Mesenchymal stem cell (in vitro differentiated cells and primary cell): Measurements from ENCODE around the gene ADD1.

ENCODE experiments used
- DNase-seq: peaks from one replicate; pipeline ENCODE4 v3.0.0-alpha.2; 2013
- H2AFZ ChIP-seq: one replicate; pipeline ENCODE4 v1.6.1; 2013; ENCODE audit warnings: low read depth, mild to moderate bottlenecking, control low read depth, inconsistent platforms, low read length, moderate library complexity
- H2AK5ac ChIP-seq: 2 replicates; pipeline ENCODE4 v1.6.1; 2013; ENCODE audit warnings: low read length, moderate library complexity, mild to moderate bottlenecking, inconsistent platforms; ENCODE audit not compliant: severe bottlenecking
- H2BK120ac ChIP-seq: one replicate; pipeline ENCODE4 v1.6.1; 2013; ENCODE audit warnings: low read depth, mild to moderate bottlenecking, inconsistent platforms, low read length, moderate library complexity
- H2BK12ac ChIP-seq, 2 experiments: one replicate each; pipeline ENCODE4 v1.6.1; 2013; ENCODE audit warnings: inconsistent platforms in 2 of 2, low read length in 2 of 2, mild to moderate bottlenecking in 2 of 2, moderate library complexity in 2 of 2, control low read depth in 1 of 2
- H2BK15ac ChIP-seq: one replicate; pipeline ENCODE4 v1.6.1; 2013; ENCODE audit warnings: mild to moderate bottlenecking, low read depth, inconsistent platforms; ENCODE audit not compliant: poor library complexity, severe bottlenecking
- H2BK5ac ChIP-seq: 2 replicates; pipeline ENCODE4 v1.6.1; 2013; ENCODE audit warnings: low read depth, mild to moderate bottlenecking, low read length, control low read depth, inconsistent platforms; ENCODE audit not compliant: poor library complexity, severe bottlenecking
- H3K14ac ChIP-seq, 2 experiments: one replicate each; pipeline ENCODE4 v1.6.1; 2013; ENCODE audit warnings: inconsistent platforms in 2 of 2, low read length in 2 of 2, control low read depth in 1 of 2, mild to moderate bottlenecking in 1 of 2, moderate library complexity in 1 of 2
- H3K18ac ChIP-seq, 2 experiments: one replicate each; pipeline ENCODE4 v1.6.1; 2013; ENCODE audit warnings: inconsistent platforms in 2 of 2, low read length in 2 of 2, control low read depth in 1 of 2, low read depth in 1 of 2, mild to moderate bottlenecking in 1 of 2
- H3K23ac ChIP-seq, 2 experiments: one replicate each; pipeline ENCODE4 v1.6.1; 2013; ENCODE audit warnings: inconsistent platforms in 2 of 2, low read length in 2 of 2, mild to moderate bottlenecking in 2 of 2, moderate library complexity in 2 of 2, control low read depth in 1 of 2
- H3K27ac ChIP-seq: 2 replicates; pipeline ENCODE4 v1.5.1; 2013; ENCODE audit warnings: mild to moderate bottlenecking, moderate library complexity, low read length, control low read depth, inconsistent platforms; ENCODE audit not compliant: poor library complexity, severe bottlenecking
- H3K27me3 ChIP-seq, 2 experiments: 2 replicates each; pipeline versions ENCODE4 v1.6.1 to v1.7.0; 2013; ENCODE audit warnings: low read length in 2 of 2, mild to moderate bottlenecking in 2 of 2, moderate library complexity in 2 of 2, control low read depth in 1 of 2, inconsistent platforms in 1 of 2; ENCODE audit not compliant: control insufficient read depth in 1 of 2, insufficient read depth in 1 of 2
- H3K36me3 ChIP-seq, 2 experiments: 2 replicates each; pipeline versions ENCODE4 v1.6.1 to v1.7.0; 2013; ENCODE audit warnings: low read length in 2 of 2, control low read depth in 1 of 2, inconsistent platforms in 1 of 2, low read depth in 1 of 2, mild to moderate bottlenecking in 1 of 2; ENCODE audit not compliant: insufficient read depth in 2 of 2, control insufficient read depth in 1 of 2
- H3K4ac ChIP-seq, 2 experiments: one replicate each; pipeline ENCODE4 v1.6.1; 2013; ENCODE audit warnings: inconsistent platforms in 2 of 2, low read length in 2 of 2, mild to moderate bottlenecking in 2 of 2, moderate library complexity in 2 of 2, control low read depth in 1 of 2, low read depth in 1 of 2
- H3K4me1 ChIP-seq: 2 replicates; pipeline ENCODE4 v1.6.1; 2013; ENCODE audit warnings: low read depth, low read length, control low read depth; ENCODE audit not compliant: control insufficient read depth, insufficient read depth
- H3K4me2 ChIP-seq: 2 replicates; pipeline ENCODE4 v1.6.1; 2013; ENCODE audit warnings: low read length, mild to moderate bottlenecking, inconsistent platforms; ENCODE audit not compliant: poor library complexity, severe bottlenecking
- H3K4me3 ChIP-seq, 2 experiments: 2 replicates each; pipeline versions ENCODE4 v1.5.1 to v1.7.0; 2013; ENCODE audit warnings: low read length in 2 of 2, mild to moderate bottlenecking in 2 of 2, control low read depth in 1 of 2, low read depth in 1 of 2; ENCODE audit not compliant: insufficient read depth in 1 of 2
- H3K79me1 ChIP-seq: replicated peaks from 2 replicates; pipeline ENCODE4 v1.6.1; 2013; ENCODE audit warnings: mild to moderate bottlenecking, control low read depth, low read length, inconsistent platforms; ENCODE audit not compliant: poor library complexity, severe bottlenecking
- H3K9ac ChIP-seq: 2 replicates; pipeline ENCODE4 v1.7.0; 2013; ENCODE audit warnings: mild to moderate bottlenecking, low read length, moderate library complexity
- H3K9me3 ChIP-seq: 2 replicates; pipeline ENCODE4 v1.7.0; 2013; ENCODE audit warnings: mild to moderate bottlenecking, low read length; ENCODE audit not compliant: control insufficient read depth
- H4K8ac ChIP-seq: one replicate; pipeline ENCODE4 v1.6.1; 2013; ENCODE audit warnings: inconsistent platforms, mild to moderate bottlenecking, low read length, moderate library complexity
- H4K91ac ChIP-seq: one replicate; pipeline ENCODE4 v1.6.1; 2013; ENCODE audit warnings: mild to moderate bottlenecking, low read length, inconsistent platforms
- WGBS: methylation state at CpG from one replicate; pipeline ENCODE4 v1.1.7; 2013; ENCODE audit warnings: mixed read lengths; 5-methylcytosine and 5-hydroxymethylcytosine counted together

The ADD1 gene

GRCh38 chr4:2795893-2796848, 47.5 kb upstream of the ADD1 start:
- no peak overlapping the region for H2AFZ ChIP-seq
- no peak overlapping the region for H3K4me3 ChIP-seq
- H3K79me1 ChIP-seq: peaks cover 1% of the 10 kb centered on the region
- peak overlapping the region; percentile 56 for H2BK120ac ChIP-seq
- H3K36me3 ChIP-seq: peaks cover 0 to 41% of the 10 kb centered on the region in 2 experiments
- peaks cover 79% of the 10 kb centered on the region for H3K4me1 ChIP-seq
- no peaks in the 10 kb centered on the region for H3K27me3 ChIP-seq
- H3K9me3 ChIP-seq: no peaks in the 10 kb centered on the region
- H4K91ac ChIP-seq: peak overlapping the region; percentile 83
- DNase-seq: peak; percentile 47
- peak overlapping the region; percentile 85 to 97 for H3K18ac ChIP-seq
- H3K23ac ChIP-seq: no peak overlapping the region
- no peak overlapping the region for H3K9ac ChIP-seq
- H2BK15ac ChIP-seq: peak overlapping the region; percentile 17
- peak overlapping the region; percentile 24 for H2BK5ac ChIP-seq
- peak overlapping the region; percentile 63 for H3K27ac ChIP-seq
- peak overlapping the region in 1 of 2 experiments; percentile 38 for H3K14ac ChIP-seq
- H2AK5ac ChIP-seq: peak overlapping the region; percentile 89
- peak overlapping the region; percentile 20 for H3K4me2 ChIP-seq
- peak overlapping the region in 1 of 2 experiments; percentile 79 for H3K4ac ChIP-seq
- H4K8ac ChIP-seq: peak overlapping the region; percentile 35
- H2BK12ac ChIP-seq: peak overlapping the region; percentile 97 to 99
- 90% methylated on average over 27 of the region's 27 CpGs for WGBS

GRCh38 chr4:2796849-2797544, 46.6 kb upstream of the ADD1 start:
- WGBS: 90% methylated on average over 13 of the region's 13 CpGs

GRCh38 chr4:2797545-2798305, 45.9 kb upstream of the ADD1 start:
- Histone ChIP-seq H2BK12ac (peak overlapping the region; percentile 56 to 78), H3K4ac (no peak overlapping the region), H3K4me1 (peaks cover 81% of the 10 kb centered on the region), H2BK15ac (peak overlapping the region; percentile 6), H3K27me3 (no peaks in the 10 kb centered on the region), H2BK5ac (no peak overlapping the region), H2AK5ac (peak overlapping the region; percentile 78), H2AFZ (no peak overlapping the region), H4K8ac (no peak overlapping the region), H3K14ac (no peak overlapping the region), H3K36me3 (peaks cover 0 to 44% of the 10 kb centered on the region in 2 experiments), H3K9ac (no peak overlapping the region), H3K79me1 (peaks cover 3% of the 10 kb centered on the region), H3K9me3 (no peaks in the 10 kb centered on the region), H3K23ac (no peak overlapping the region), H3K4me3 (no peak overlapping the region), H3K18ac (peak overlapping the region; percentile 73 to 85), H3K4me2 (no peak overlapping the region), H3K27ac (no peak overlapping the region), H2BK120ac (no peak overlapping the region), H4K91ac (peak overlapping the region; percentile 81)
- no peak for DNase-seq
- 91% methylated on average over 23 of the region's 23 CpGs for WGBS

More at GRCh38 chr4:2796849-2797544, 46.6 kb upstream of the ADD1 start:
- H3K27ac ChIP-seq: peak overlapping the region; percentile 63
- no peak overlapping the region for H3K9ac ChIP-seq
- peaks cover 0 to 43% of the 10 kb centered on the region in 2 experiments for H3K36me3 ChIP-seq
- H2BK15ac ChIP-seq: peak overlapping the region; percentile 29
- DNase-seq: no peak
- peak overlapping the region; percentile 44 to 78 for H2BK12ac ChIP-seq
- no peak overlapping the region for H2BK5ac ChIP-seq
- H3K4me1 ChIP-seq: peaks cover 82% of the 10 kb centered on the region
- peak overlapping the region; percentile 12 for H2BK120ac ChIP-seq
- H3K4me2 ChIP-seq: peak overlapping the region; percentile 20
- H3K4ac ChIP-seq: peak overlapping the region in 1 of 2 experiments; percentile 79
- no peak overlapping the region for H3K14ac ChIP-seq
- H4K91ac ChIP-seq: peak overlapping the region; percentile 83
- peak overlapping the region; percentile 35 for H4K8ac ChIP-seq
- H3K9me3 ChIP-seq: no peaks in the 10 kb centered on the region
- peak overlapping the region; percentile 78 for H2AK5ac ChIP-seq
- no peaks in the 10 kb centered on the region for H3K27me3 ChIP-seq
- no peak overlapping the region for H2AFZ ChIP-seq
- peaks cover 1% of the 10 kb centered on the region for H3K79me1 ChIP-seq
- H3K4me3 ChIP-seq: no peak overlapping the region
- peak overlapping the region; percentile 75 to 85 for H3K18ac ChIP-seq
- H3K23ac ChIP-seq: no peak overlapping the region
